ENCODE results near the gene PRR13. TPM values are rescaled to one million over a fixed set of nuclear protein-coding genes. Genes with fewer than 3 reads are reported as not detected.

Gene PRR13
- total and polyA plus RNA-seq, 9 of the 15 experiments (the other 6 are each of a cell fraction or from before 2014, with no cell fraction given): 117 to 835 (median 285) TPM

DNA sequence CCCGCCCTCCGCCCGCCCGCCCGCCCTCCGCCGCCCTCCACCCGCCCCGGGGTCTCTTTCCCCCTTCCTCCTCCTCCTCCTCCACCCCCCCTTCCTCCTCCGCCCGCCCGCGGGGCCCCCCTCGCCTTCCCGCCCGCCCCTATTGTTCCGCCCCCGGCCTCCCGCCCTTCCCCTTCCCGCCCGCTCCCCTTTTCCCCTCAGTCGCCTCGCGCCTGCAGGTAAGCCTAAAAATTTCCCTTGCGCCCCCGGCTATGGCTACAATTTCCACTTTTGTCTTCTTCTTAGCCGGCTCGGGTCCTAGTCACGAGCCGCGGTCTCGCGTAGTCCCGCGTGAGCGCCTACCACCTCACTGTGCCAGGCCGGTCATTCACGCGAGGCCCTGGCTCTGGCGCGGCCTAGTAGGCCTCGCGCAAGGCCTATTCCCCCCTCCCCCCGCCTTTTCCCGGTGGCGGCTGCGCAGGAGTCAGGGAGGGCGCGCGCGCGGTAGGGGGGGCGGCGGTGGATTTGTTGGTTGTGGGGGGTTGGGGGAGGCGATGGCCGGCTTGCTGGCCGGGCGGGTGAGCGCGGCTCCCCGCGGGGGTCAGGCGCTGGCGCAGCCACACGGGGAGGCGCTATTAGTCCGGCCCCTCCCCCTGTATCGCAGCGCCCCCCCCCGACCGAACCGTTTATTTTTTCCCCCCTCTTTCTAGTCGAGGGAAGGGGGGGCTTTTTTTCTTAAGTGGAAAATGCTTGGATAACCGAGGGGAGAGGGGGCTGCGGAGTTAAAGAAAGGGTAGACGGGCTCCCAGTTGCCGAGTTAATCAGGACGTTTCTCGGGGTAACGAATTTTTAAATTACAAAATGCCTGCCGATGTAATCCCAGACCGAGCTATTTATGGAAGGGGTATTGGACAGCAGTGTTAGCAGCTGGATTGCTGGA, 10.9 kb downstream of the PRR13 start (continued):
- TF ChIP-seq ZNF12 (CRISPR knock-in tag; IDR thresholded peaks at IDR 0.05): peak; percentile 79; the same call in 1 of the 2 replicates
- no peak for TF ChIP-seq NFE2 (IDR thresholded peaks at IDR 0.05; ENCODE audit: low read depth)
- no peak for TF ChIP-seq STAT5B (CRISPR knock-in tag; IDR thresholded peaks at IDR 0.05)
- TF ChIP-seq, protein P1, sequence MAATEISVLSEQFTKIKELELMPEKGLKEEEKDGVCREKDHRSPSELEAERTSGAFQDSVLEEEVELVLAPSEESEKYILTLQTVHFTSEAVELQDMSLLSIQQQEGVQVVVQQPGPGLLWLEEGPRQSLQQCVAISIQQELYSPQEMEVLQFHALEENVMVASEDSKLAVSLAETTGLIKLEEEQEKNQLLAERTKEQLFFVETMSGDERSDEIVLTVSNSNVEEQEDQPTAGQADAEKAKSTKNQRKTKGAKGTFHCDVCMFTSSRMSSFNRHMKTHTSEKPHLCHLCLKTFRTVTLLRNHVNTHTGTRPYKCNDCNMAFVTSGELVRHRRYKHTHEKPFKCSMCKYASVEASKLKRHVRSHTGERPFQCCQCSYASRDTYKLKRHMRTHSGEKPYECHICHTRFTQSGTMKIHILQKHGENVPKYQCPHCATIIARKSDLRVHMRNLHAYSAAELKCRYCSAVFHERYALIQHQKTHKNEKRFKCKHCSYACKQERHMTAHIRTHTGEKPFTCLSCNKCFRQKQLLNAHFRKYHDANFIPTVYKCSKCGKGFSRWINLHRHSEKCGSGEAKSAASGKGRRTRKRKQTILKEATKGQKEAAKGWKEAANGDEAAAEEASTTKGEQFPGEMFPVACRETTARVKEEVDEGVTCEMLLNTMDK (IDR thresholded peaks at IDR 0.05; ENCODE audit: borderline replicate concordance, insufficient read depth, low read depth, low read length, poor library complexity, severe bottlenecking): peak; percentile 26
- TF ChIP-seq BDP1 (IDR thresholded peaks at IDR 0.05; ENCODE audit: insufficient read depth, insufficient read length): no peak
- no peak for TF ChIP-seq POLR3A (IDR thresholded peaks at IDR 0.05; ENCODE audit: borderline replicate concordance, extremely low read depth, insufficient read depth, insufficient read length)
- TF ChIP-seq TSC22D4 (tag; IDR thresholded peaks at IDR 0.05): no peak
- TF ChIP-seq IRF2 (CRISPR knock-in tag; IDR thresholded peaks at IDR 0.05): no peak; the same call in 1 of the 2 replicates
- TF ChIP-seq CCNT2 (IDR thresholded peaks at IDR 0.05; ENCODE audit: borderline replicate concordance, extremely low read depth, insufficient read length, low read depth, low read length): peak; percentile 67
- no peak for TF ChIP-seq C11orf30 (IDR thresholded peaks at IDR 0.05; ENCODE audit: low read depth)
- TF ChIP-seq MEIS2 (IDR thresholded peaks at IDR 0.05; ENCODE audit: partially characterized antibody): no peak
- TF ChIP-seq GATAD2A (IDR thresholded peaks at IDR 0.05): 0 out of 2 replicates have a peak, but pooled peaks have one; percentile 15
- no peak for TF ChIP-seq ZC3H11A (IDR thresholded peaks at IDR 0.05; ENCODE audit: low read depth, low read length)
- TF ChIP-seq, protein P2, sequence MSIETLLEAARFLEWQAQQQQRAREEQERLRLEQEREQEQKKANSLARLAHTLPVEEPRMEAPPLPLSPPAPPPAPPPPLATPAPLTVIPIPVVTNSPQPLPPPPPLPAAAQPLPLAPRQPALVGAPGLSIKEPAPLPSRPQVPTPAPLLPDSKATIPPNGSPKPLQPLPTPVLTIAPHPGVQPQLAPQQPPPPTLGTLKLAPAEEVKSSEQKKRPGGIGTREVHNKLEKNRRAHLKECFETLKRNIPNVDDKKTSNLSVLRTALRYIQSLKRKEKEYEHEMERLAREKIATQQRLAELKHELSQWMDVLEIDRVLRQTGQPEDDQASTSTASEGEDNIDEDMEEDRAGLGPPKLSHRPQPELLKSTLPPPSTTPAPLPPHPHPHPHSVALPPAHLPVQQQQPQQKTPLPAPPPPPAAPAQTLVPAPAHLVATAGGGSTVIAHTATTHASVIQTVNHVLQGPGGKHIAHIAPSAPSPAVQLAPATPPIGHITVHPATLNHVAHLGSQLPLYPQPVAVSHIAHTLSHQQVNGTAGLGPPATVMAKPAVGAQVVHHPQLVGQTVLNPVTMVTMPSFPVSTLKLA (conservative IDR thresholded peaks at IDR 0.05): peak; percentile 41 to 43
- TF ChIP-seq TARDBP (IDR thresholded peaks at IDR 0.05): no peak
- no peak for TF ChIP-seq ZNF174 (CRISPR knock-in tag; IDR thresholded peaks at IDR 0.05)
- TF ChIP-seq SIN3A (IDR thresholded peaks at IDR 0.05; ENCODE audit: borderline replicate concordance in 2 of 2, control insufficient read depth in 1 of 2, low read depth in 2 of 2, low read length in 2 of 2): peak in 1 of 2 experiments; percentile 21; a peak in 1 of 4 replicates
- no peak for TF ChIP-seq POLR3G (IDR thresholded peaks at IDR 0.05; ENCODE audit: extremely low read depth, insufficient read length, insufficient replicate concordance)
- no peak for TF ChIP-seq SLC30A9 (CRISPR knock-in tag; IDR thresholded peaks at IDR 0.05)
- TF ChIP-seq KDM4B (IDR thresholded peaks at IDR 0.05; ENCODE audit: borderline replicate concordance in 2 of 2, low read depth in 1 of 2): peak in 1 of 2 experiments; percentile 94; a peak in 2 of 4 replicates

All from K562 (cell line).